ENCODE measurements around the gene TMEM89. TPM values are rescaled to one million over a fixed set of nuclear protein-coding genes. Genes with fewer than 3 reads are reported as not detected.

The TMEM89 gene
- total and polyA plus RNA-seq, 2 of the 4 experiments (the other 2 are of a cell fraction): 0.15 TPM; not detected in 1

DNA sequence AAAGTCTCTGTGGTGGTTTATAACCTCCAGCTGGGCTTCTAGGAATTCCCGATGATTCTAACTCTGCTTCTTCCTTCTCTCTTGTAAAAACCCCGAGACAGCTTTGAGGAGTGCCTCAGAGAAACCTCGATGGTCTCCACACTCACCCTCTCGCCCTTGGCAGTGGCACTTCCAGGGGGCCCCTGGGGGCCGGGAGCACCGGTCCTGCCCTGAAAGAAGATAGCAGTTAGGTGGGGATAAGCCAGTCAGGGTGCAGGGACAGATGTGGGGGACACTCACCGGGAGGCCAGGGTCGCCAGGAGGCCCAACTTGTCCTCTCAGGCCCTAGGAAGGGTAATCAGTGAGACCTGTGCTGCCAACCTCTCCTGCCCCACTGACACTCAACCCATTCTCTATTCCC lies 36.2 kb downstream of the TMEM89 start:
- ATAC-seq (ENCODE audit: low read depth): no peak
- dilution Hi-C loops (cut with HindIII; ENCODE audit: low sequenced_read_pairs, unreplicated experiment): no loop called here

More for the DNA sequence above, 36.2 kb downstream of the TMEM89 start:
- WGBS, 2 experiments (ENCODE audit: extremely low coverage in 2 of 2, insufficient read length in 1 of 2): no CpG with 5 or more reads among the region's 8 CpGs
- no peak overlapping the region for H3K4ac ChIP-seq (ENCODE audit: low read depth, low read length)
- H4K8ac ChIP-seq (ENCODE audit: low read depth in 2 of 2, low read length in 2 of 2): no peak overlapping the region
- no peak overlapping the region for H3K4me2 ChIP-seq (ENCODE audit: low read depth, low read length)
- TF ChIP-seq RAD21 (IDR thresholded peaks at IDR 0.05; ENCODE audit: low read length) (no peak), RCOR1 (IDR thresholded peaks at IDR 0.05; ENCODE audit: insufficient replicate concordance, low read length) (no peak), BHLHE40 (IDR thresholded peaks at IDR 0.05; ENCODE audit: low read depth, low read length) (no peak), POLR2A (IDR thresholded peaks at IDR 0.05; ENCODE audit: low read depth, low read length) (no peak), MXI1 (IDR thresholded peaks at IDR 0.05; ENCODE audit: borderline replicate concordance, low read depth, low read length) (no peak), FOS (IDR thresholded peaks at IDR 0.05; ENCODE audit: low read depth, low read length) (no peak), CEBPB (IDR thresholded peaks at IDR 0.05; ENCODE audit: low read depth, low read length) (no peak), RFX5 (IDR thresholded peaks at IDR 0.05; ENCODE audit: low read depth, low read length) (no peak), NFE2L2 (IDR thresholded peaks at IDR 0.05; ENCODE audit: low read depth, low read length) (no peak)
- H3K23ac ChIP-seq (ENCODE audit: low read depth, low read length): no peak overlapping the region
- H2BK15ac ChIP-seq (ENCODE audit: low read depth, low read length): no peak overlapping the region
- H3K56ac ChIP-seq (ENCODE audit: extremely low read depth, insufficient read depth, low read length): no peak overlapping the region
- no peak overlapping the region for H3K14ac ChIP-seq (replicated peaks; ENCODE audit: low read depth, low read length)
- H3K4me1 ChIP-seq (ENCODE audit: control insufficient read depth, insufficient read depth, low read length): no peaks in the 10 kb centered on the region
- no peak overlapping the region for H4K5ac ChIP-seq (ENCODE audit: low read depth, low read length)
- H2AFZ ChIP-seq (replicated peaks; ENCODE audit: low read length, poor library complexity): no peak overlapping the region
- H3K36me3 ChIP-seq (ENCODE audit: control insufficient read depth, insufficient read depth, low read length): peaks cover 89% of the 10 kb centered on the region
- H2BK5ac ChIP-seq (ENCODE audit: low read depth, low read length, poor library complexity, severe bottlenecking): no peak overlapping the region
- H2BK120ac ChIP-seq (ENCODE audit: low read depth, low read length): no peak overlapping the region
- no peak for DNase-seq
- no TSS peak for BruUV-seq (replicated peaks)
- intact Hi-C loops (cut with micrococcal nuclease): no loop called here
- no peaks in the 10 kb centered on the region for H3K27me3 ChIP-seq (ENCODE audit: control insufficient read depth, insufficient read depth, low read length)
- no peak overlapping the region for H2BK20ac ChIP-seq (ENCODE audit: low read depth, low read length)
- no peak overlapping the region for H3K27ac ChIP-seq (ENCODE audit: insufficient read depth, low read length)
- H3K18ac ChIP-seq (ENCODE audit: low read depth, low read length): no peak overlapping the region
- H2AK5ac ChIP-seq (ENCODE audit: low read depth, low read length): no peak overlapping the region
- H2AK9ac ChIP-seq (replicated peaks; ENCODE audit: low read depth, low read length, poor library complexity): no peak overlapping the region
- ChIA-PET CTCF (interaction anchor here (0.6 kb wide), 1 partner anchor 194 kb away, joined by 3 read pairs; no protein-coding TSS in a partner anchor), POLR2A (ENCODE audit: unreplicated experiment) (no interaction called here)
- peaks cover 8 to 38% of the 10 kb centered on the region in 2 experiments; a peak in 3 of 4 replicates for H3K79me1 ChIP-seq (ENCODE audit: low read depth in 1 of 2, low read length in 2 of 2)
- no peak overlapping the region for H3K4me3 ChIP-seq (ENCODE audit: insufficient read depth, low read depth, low read length)
- H3K9me1 ChIP-seq (ENCODE audit: insufficient read depth, low read length): 0 out of 2 replicates have a peak, but pooled peaks cover 3% of the 10 kb centered on the region
- H3K9me3 ChIP-seq (ENCODE audit: control insufficient read depth, insufficient read depth, low read length): no peaks in the 10 kb centered on the region
- no peaks in the 10 kb centered on the region; the same call in 1 of the 2 replicates for H4K20me1 ChIP-seq (ENCODE audit: insufficient read depth, low read length)
- in situ Hi-C loops (cut with MboI; ENCODE audit: low sequenced_read_pairs): no loop called here
- H3K9ac ChIP-seq (ENCODE audit: low read depth, low read length): no peak overlapping the region
- no peak overlapping the region for H4K91ac ChIP-seq (ENCODE audit: insufficient read depth, low read depth, low read length)
